ENCODE measurements around the gene ABCG1.

Gene ABCG1

GRCh38 chr21:42294273-42294880 lies 75.4 kb downstream of the ABCG1 start:
- no peak for DNase-seq

GRCh38 chr21:42295845-42296244 lies 76.9 kb downstream of the ABCG1 start:
- DNase-seq = no peak

- DNase-seq = no peak
Measured at GRCh38 chr21:42296501-42296900, 77.6 kb downstream of the ABCG1 start.

GRCh38 chr21:42297377-42297776 lies 78.4 kb downstream of the ABCG1 start:
- no peak for DNase-seq

- no peak for DNase-seq
Measured at GRCh38 chr21:42298237-42298636, 79.3 kb downstream of the ABCG1 start.

- no peak for DNase-seq
Measured at GRCh38 chr21:42298657-42299056, 79.7 kb downstream of the ABCG1 start.

GRCh38 chr21:42299324-42300044 lies 80.5 kb downstream of the ABCG1 start:
- peak; percentile 21 for DNase-seq

GRCh38 chr21:42300045-42300583 lies 81.2 kb downstream of the ABCG1 start:
- DNase-seq = no peak

GRCh38 chr21:42300956-42301355 lies 82.0 kb downstream of the ABCG1 start:
- DNase-seq = no peak

GRCh38 chr21:42301371-42302075 lies 82.6 kb downstream of the ABCG1 start:
- DNase-seq = no peak

GRCh38 chr21:42302076-42302650 lies 83.2 kb downstream of the ABCG1 start:
- DNase-seq = no peak

GRCh38 chr21:42302794-42303193 lies 83.9 kb downstream of the ABCG1 start:
- no peak for DNase-seq

- no peak for DNase-seq
Measured at GRCh38 chr21:42303443-42303842, 84.5 kb downstream of the ABCG1 start.

GRCh38 chr21:42304556-42305454 lies 85.9 kb downstream of the ABCG1 start:
- DNase-seq = no peak

- no peak for DNase-seq
Measured at GRCh38 chr21:42305707-42306147, 86.8 kb downstream of the ABCG1 start.

GRCh38 chr21:42306366-42307035 lies 87.6 kb downstream of the ABCG1 start:
- DNase-seq = peak; percentile 63

- DNase-seq = no peak
Measured at GRCh38 chr21:42307106-42307505, 88.2 kb downstream of the ABCG1 start.

GRCh38 chr21:42308161-42308913 lies 89.4 kb downstream of the ABCG1 start:
- peak; percentile 47 for DNase-seq

GRCh38 chr21:42308914-42309752 lies 90.2 kb downstream of the ABCG1 start:
- DNase-seq = no peak

GRCh38 chr21:42309753-42310213 lies 90.8 kb downstream of the ABCG1 start:
- DNase-seq = peak; percentile 74
